HFFc6 (cell line): Measurements from ENCODE around the gene RGS4. TPM values are rescaled to one million over a fixed set of nuclear protein-coding genes. Genes with fewer than 3 reads are reported as not detected.

Source experiments
- DNase-seq: peaks from one replicate; pipeline ENCODE4 v3.0.0-alpha.2; 2018
- H3K27ac Mint-ChIP-seq: 2 replicates; pipeline ENCODE4 v1.8.0; 2020; ENCODE audit warnings: mild to moderate bottlenecking, mixed read lengths
- H3K27me3 Mint-ChIP-seq: 2 replicates; pipeline ENCODE4 v1.8.0; 2021; ENCODE audit warnings: mild to moderate bottlenecking, moderate library complexity, mixed read lengths; ENCODE audit not compliant: insufficient read depth
- H3K36me3 Mint-ChIP-seq: 2 replicates; pipeline ENCODE4 v1.8.0; 2021; ENCODE audit warnings: low read depth, mixed read lengths
- H3K4me1 Mint-ChIP-seq: 2 replicates; pipeline ENCODE4 v1.8.0; 2020; ENCODE audit warnings: low read depth, mixed read lengths
- H3K4me3 Mint-ChIP-seq: 2 replicates; pipeline ENCODE4 v1.8.0; 2020; ENCODE audit warnings: mild to moderate bottlenecking, moderate library complexity, mixed read lengths
- H3K9me3 Mint-ChIP-seq: 2 replicates; pipeline ENCODE4 v1.8.0; 2020; ENCODE audit warnings: mild to moderate bottlenecking, mixed read lengths
- total RNA-seq, 6 experiments: library from RNA; stranded (reverse); fragmentation: NEBNext Ultra II Directional; extraction: Animal tissue kit (Norgen Biotek cat#: 25700); gene quantifications; 2 replicates in 1 of 6; 3 replicates in 5 of 6; pipeline ENCODE4 v1.2.3, GENCODE V29; 2021
- TF ChIP-seq, protein P1 (sequence below): fragments of 200-600 bp; sonication (generic); IDR thresholded peaks from 2 replicates; pipeline ENCODE4 v1.5.0; 2021; ENCODE audit warnings: antibody characterized with exemption, mild to moderate bottlenecking

Gene RGS4
- total RNA-seq, 6 experiments from 2014 or later = 32.3 to 48.6 (median 37.3) TPM

DNA sequence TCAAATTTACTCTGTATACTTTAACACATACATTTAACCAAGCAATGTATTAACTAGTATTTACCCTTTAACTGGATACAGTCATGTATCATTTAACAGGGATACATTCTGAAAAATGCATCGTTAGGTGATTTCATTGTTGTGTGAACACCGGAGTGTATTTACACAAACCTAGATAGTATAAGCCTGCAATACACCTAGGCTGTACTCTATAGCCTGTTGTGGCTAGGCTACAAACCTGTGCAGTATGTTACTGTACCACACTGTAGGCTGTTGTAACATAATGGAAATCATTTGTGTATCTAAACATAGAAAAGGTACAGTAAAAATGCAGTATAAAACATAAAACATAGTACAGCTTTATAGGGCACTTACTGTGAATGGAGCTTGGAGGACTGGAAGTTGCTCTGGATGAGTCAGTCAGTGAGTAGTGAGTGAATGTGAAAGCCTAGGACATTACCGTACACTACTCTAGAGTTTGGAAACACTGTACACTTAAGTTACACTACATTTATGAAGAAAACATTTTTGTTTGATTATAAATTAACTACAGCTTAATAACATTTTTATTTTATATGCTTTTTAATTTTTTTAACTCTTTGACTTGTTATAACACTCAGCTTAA is 21.3 kb downstream of the RGS4 start:
- peak; percentile 66 for DNase-seq
- TF ChIP-seq, protein P1, sequence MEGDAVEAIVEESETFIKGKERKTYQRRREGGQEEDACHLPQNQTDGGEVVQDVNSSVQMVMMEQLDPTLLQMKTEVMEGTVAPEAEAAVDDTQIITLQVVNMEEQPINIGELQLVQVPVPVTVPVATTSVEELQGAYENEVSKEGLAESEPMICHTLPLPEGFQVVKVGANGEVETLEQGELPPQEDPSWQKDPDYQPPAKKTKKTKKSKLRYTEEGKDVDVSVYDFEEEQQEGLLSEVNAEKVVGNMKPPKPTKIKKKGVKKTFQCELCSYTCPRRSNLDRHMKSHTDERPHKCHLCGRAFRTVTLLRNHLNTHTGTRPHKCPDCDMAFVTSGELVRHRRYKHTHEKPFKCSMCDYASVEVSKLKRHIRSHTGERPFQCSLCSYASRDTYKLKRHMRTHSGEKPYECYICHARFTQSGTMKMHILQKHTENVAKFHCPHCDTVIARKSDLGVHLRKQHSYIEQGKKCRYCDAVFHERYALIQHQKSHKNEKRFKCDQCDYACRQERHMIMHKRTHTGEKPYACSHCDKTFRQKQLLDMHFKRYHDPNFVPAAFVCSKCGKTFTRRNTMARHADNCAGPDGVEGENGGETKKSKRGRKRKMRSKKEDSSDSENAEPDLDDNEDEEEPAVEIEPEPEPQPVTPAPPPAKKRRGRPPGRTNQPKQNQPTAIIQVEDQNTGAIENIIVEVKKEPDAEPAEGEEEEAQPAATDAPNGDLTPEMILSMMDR = no peak
- H3K36me3 Mint-ChIP-seq = no peaks in the 10 kb centered on the region
- H3K27ac Mint-ChIP-seq = no peak overlapping the region
- H3K27me3 Mint-ChIP-seq = no peaks in the 10 kb centered on the region; the same call in 1 of the 2 replicates
- H3K4me1 Mint-ChIP-seq = peaks cover 45% of the 10 kb centered on the region
- H3K9me3 Mint-ChIP-seq = no peaks in the 10 kb centered on the region
- H3K4me3 Mint-ChIP-seq = no peak overlapping the region

DNA sequence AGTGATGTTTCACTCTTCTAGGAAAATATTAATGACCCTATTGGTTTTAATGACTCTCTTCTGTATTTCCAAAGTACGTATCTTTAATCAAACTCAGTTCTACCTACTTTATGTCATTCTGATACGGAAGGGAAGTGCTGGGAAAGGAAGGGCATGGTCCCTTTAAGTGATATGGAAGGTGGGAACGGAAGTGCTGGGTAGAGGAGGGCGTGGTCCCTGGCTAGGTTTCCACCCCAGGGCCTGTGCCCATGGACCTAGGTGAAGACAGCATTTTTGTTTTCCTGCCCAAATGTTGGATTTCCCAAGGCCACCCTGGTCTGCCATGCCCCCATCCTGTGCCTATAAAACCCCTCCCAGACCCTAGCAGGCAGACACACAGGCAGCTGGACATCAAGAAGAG is 24.0 kb downstream of the RGS4 start:
- H3K36me3 Mint-ChIP-seq = no peaks in the 10 kb centered on the region
- H3K27ac Mint-ChIP-seq = no peak overlapping the region
- H3K27me3 Mint-ChIP-seq = no peaks in the 10 kb centered on the region; the same call in 1 of the 2 replicates
- peaks cover 26% of the 10 kb centered on the region for H3K4me1 Mint-ChIP-seq
- no peak overlapping the region for H3K4me3 Mint-ChIP-seq
- TF ChIP-seq, protein P1 = no peak
- DNase-seq = no peak
- H3K9me3 Mint-ChIP-seq = no peaks in the 10 kb centered on the region

DNA sequence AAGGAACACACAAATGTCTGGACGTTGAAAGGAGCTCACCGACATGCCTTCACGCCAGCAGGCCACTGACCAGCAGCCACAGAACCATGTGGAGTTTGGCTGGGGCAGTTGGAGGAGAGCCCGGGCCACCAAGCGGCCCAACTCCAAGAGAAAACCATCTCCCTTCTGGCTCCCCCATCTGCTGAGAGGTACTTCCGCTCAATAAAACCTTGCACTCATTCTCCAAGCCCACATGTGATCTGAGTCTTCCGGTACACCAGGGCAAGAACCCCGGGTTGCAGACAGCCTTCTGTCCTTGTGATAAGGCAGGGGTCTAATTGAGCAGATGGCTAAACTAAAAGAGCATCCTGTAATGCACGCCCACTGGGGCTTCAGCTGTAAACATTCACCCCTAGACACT is 24.4 kb downstream of the RGS4 start:
- Mint-ChIP-seq H3K27me3 (no peaks in the 10 kb centered on the region; the same call in 1 of the 2 replicates), H3K36me3 (no peaks in the 10 kb centered on the region), H3K27ac (no peak overlapping the region), H3K4me1 (peaks cover 26% of the 10 kb centered on the region), H3K9me3 (no peaks in the 10 kb centered on the region), H3K4me3 (no peak overlapping the region)
- no peak for DNase-seq
- TF ChIP-seq, protein P1 = no peak

DNA sequence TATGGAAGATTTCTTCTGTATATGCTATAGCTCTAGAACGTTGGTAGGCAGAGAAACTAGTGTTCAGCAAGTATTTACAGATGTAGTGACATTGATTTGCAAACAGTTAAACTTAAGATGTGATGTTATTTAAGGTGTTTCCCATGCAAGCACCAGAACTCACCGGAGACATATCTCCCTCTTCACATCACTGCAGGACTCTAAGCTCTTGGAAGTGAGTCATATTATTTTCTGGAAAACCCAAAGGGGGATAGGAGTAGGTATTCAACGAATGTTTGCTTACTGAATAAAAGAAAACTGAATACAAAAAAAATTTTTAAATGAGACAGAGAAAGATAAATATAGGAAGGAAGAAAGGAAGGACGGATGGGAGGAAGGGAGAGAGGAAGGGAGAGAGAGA is 25.0 kb downstream of the RGS4 start:
- Mint-ChIP-seq H3K36me3 (no peaks in the 10 kb centered on the region), H3K4me3 (no peak overlapping the region), H3K9me3 (no peaks in the 10 kb centered on the region), H3K4me1 (peaks cover 26% of the 10 kb centered on the region), H3K27me3 (no peaks in the 10 kb centered on the region; the same call in 1 of the 2 replicates), H3K27ac (no peak overlapping the region)
- TF ChIP-seq, protein P1 = no peak
- no peak for DNase-seq

DNA sequence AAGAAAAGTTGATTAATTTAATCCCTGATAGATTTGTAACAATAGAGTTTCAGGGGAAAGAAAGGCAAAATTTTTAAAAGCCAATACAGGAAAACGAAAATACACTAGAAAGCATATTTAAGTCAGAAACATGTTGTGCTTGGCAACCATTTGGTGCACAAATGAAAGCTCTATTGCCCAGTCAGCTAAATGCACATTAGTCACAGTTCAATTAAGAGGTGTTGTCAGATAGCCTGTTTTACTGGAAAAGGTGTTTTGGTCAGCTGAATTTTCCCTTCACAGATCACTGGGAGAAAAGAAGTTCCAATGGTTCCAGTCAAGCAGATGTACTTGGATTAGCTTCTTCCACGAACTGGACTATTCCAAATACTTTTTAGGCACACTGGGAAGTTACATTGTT is 25.4 kb downstream of the RGS4 start:
- no peak for DNase-seq
- Mint-ChIP-seq H3K27me3 (no peaks in the 10 kb centered on the region; the same call in 1 of the 2 replicates), H3K9me3 (no peaks in the 10 kb centered on the region), H3K36me3 (no peaks in the 10 kb centered on the region), H3K4me1 (peaks cover 26% of the 10 kb centered on the region), H3K27ac (no peak overlapping the region), H3K4me3 (no peak overlapping the region)
- TF ChIP-seq, protein P1 = no peak
